Activated CD4-positive, CD25-positive, alpha-beta regulatory T cell treated with anti-CD3 and anti-CD28 coated beads, Interleukin-2, amount 50 U/mL, for 24 hours (primary cell): ENCODE results near the gene KIAA0753.
A peak's percentile ranks its signal among the peaks of the same experiment; 100 is the strongest.

Experiments used
- ATAC-seq, 2 donors: fragments of 150-1000 bp; cut with Tn5 transposase; one replicate each; pipeline ENCODE4 v1.10.0; 2021; ENCODE audit warnings: mild to moderate bottlenecking in 1 of 2, moderate library complexity in 1 of 2

The KIAA0753 gene

GRCh38 chr17:6639586-6640535, 650 bp downstream of the KIAA0753 start:
- peak; percentile 9 to 21 for ATAC-seq

DNA sequence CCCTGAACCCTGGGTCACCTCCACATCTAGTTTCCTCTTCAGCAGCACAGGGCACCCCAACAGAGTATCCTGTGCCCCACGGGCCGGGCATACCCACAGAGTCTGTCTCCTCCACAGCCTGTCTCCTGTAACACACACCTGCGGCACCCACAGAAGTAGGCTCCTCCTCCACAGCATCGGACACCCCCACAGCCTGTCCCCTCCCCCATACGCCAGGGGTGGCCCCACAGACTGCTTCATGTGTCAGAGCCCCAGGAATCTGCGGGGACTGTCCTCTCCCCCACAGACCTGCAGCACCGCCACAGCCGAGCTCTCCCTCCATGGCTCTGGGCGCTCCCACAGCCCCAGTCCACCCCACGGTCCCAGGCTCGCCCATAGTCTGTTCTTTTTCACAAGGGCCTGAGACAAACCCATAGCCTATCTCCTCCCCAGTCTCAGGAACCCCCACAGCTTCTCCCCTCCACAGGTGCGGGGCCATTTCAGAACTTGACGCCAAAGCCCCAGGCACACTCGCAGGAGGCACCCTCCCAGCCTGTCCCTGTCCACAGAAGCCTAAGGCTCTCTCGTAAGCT, 1.4 kb downstream of the KIAA0753 start:
- ATAC-seq, result no peak

DNA sequence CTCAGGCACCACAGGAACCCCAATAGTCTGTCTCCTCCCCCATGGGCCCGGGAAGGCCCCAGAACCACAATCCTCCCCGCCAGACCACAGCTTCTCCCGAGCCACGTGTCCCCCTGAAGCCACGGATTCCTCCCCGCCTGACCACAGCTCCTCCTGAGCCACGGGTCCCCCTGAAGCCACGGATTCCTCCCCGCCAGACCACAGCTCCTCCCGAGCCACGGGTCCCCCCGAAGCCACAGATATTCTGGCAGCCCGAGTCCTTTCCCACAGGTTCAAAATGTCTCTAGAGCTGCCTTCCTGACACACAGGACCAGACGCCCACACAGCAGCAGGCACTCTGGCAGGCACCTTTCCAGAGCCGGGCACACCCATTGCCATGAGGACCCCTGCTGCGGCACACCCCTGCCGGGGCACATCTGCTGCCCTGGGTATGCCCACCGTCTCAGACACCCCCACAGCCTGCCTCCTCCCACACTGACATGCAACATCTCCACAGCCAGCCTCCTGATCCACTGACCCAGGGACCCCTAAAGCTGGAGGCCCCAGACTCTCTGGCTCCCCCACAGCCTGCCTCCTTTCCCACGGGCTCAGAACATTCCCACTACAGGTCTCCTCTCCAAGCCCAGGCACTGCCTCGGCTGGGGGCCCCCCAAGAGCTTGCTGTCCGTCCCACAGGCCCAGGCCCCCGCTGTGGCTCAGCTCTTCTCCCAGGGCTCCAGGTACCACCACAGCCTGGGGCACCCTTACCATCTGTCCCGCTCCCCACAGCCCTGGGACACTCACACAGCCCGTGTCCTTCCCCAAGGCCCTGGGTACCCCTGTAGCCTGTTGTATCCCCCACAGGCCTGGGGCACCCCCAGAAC, 2.2 kb downstream of the KIAA0753 start:
- no peak for ATAC-seq

DNA sequence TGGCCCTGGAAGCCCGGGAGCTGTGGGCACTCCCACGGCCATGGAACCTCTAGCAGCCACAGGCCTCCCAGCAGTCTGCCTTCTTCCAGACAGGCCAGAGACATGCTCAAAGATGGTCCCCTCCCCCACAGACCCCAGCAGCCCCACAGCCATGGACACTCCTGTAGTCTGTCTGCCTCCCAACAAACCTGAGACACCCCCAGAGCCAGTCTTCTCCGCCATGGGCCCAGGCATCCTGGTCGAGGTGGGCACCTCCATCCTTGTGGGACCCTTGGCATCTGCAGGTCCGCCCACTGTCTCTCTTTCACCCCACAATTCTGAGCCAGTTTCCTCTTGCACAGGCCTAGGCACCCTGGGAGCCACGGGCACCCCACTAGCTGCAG, 3.1 kb downstream of the KIAA0753 start:
- no peak for ATAC-seq

- ATAC-seq, result no peak
Observed at GRCh38 chr17:6636616-6637457, 3.7 kb downstream of the KIAA0753 start.

DNA sequence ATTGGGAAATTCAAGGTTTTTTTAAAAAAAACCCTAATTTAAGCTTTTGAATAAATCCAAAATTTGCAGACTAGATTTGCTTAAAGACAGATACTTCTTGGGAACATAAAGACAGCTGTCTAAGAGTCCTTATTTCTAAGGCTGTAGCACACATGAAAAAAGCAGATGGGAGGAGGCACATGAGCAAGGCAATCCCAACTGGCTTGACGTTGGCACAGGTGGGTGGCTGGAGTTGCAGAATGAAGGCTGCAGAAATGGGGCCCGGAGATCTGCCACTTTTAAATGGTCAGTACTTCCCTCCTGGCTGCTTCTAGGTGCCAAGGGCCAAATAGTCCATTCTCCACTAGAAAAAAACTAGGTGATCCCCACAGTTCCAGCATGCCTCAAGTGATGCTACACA, 4.4 kb downstream of the KIAA0753 start:
- no peak for ATAC-seq

GRCh38 chr17:6633263-6633662, 7.2 kb downstream of the KIAA0753 start:
- no peak for ATAC-seq

- no peak for ATAC-seq
Observed at GRCh38 chr17:6632530-6632929, 8.0 kb downstream of the KIAA0753 start.

GRCh38 chr17:6630390-6630789, 10.1 kb downstream of the KIAA0753 start:
- ATAC-seq, result no peak

DNA sequence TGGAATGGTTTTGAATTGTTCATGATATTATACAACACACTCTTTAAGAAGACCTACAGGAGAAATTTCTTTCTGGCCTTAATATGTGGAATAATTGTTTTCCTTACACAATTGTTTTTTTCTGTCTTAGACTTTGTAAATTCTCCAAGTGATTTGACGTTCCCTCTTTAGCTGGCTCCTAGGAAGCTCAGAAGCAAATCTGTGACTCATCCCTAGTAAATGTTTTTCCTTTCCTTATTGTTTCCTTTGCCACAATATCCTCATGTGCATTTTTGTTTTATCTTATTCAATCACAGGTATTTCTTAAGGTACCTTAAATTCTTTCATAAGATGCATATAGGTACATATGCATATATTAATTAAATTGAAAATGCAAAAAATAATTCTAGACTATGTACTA, 13.5 kb downstream of the KIAA0753 start:
- ATAC-seq, result no peak

GRCh38 chr17:6626616-6627015, 13.9 kb downstream of the KIAA0753 start:
- no peak for ATAC-seq

- ATAC-seq, result no peak
Observed at GRCh38 chr17:6623941-6624340, 16.6 kb downstream of the KIAA0753 start.

- ATAC-seq, result no peak
Observed at GRCh38 chr17:6611231-6611630, 29.3 kb downstream of the KIAA0753 start.

DNA sequence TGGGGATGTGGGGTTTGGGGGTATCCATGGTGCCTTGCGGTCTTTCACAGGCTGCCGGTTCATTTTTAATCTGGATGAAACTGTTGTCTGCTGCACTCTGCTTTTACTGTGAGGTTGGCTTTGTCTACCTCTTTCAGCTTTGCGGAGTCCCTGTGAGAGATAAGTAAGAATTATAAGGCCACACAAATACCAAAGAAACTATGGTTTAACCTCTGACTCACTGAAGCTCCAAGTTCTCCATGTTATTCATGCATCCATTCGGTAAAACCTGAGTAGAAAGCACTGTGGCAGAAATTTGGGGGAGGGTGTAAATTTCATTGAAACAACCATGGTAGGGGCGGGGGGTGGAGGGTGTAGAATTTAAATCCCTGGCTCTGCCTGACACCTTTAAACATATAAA, 30.5 kb downstream of the KIAA0753 start:
- no peak for ATAC-seq

DNA sequence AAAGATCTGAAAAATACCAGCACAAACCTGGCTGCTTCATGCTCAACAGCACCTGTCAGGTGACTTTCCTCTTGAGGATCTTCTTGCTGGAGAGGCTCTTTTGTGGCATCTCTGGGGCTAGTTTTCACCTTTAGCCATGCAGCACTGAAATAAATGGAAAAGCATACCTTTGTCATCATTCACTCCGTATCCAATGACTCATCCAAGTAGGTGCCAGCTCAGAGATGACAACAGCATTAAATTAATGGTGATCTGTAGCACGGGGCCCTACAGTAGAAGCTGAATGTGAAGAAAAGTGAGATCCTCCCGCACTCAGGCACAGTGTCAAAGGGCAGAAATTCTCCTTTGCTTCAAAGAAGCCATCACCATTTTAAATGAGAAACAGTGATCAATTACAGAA, 32.2 kb downstream of the KIAA0753 start:
- ATAC-seq, result no peak

DNA sequence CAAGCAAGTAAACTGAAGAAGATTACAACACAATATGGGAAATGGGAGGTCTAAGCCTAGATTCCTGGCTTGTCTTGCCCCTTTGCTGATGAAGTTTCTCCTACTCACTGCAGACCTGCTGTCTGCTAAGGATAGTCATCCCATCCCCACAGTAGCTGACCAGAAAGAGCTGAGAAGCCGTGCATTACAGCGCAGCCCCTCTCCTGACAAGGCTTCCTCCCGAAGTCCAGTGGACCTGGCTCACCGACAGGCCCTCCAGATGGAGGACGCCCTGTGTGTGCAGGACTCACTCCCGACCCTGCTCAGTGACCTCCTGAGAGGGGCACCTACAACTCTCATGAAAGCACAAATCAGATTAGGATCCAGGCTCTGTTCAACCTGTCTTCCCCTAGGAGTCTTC, 35.4 kb downstream of the KIAA0753 start:
- no peak for ATAC-seq

GRCh38 chr17:6603744-6604325, 36.7 kb downstream of the KIAA0753 start:
- no peak for ATAC-seq

- no peak for ATAC-seq
Observed at GRCh38 chr17:6602141-6602540, 38.4 kb downstream of the KIAA0753 start.

DNA sequence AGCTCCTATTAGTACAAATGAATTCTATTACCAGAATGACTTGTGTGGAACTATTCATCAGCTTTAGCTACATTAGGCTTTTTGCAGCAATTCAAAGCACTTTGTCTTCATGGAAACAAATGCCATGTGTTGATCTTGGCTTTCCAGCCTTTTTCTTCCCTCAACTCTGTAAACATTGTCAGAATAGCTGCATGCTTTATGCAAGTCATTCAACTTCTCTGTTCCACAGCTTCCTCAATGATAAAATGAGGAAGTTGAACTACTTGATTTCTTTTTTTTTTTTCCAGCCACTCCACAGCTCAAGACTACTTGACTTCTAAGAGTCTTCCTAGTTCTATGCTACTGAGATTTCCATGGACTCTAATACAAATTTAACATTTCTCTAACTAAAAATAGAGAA, 41.1 kb downstream of the KIAA0753 start:
- no peak for ATAC-seq

GRCh38 chr17:6597727-6598126, 42.8 kb downstream of the KIAA0753 start:
- no peak for ATAC-seq

DNA sequence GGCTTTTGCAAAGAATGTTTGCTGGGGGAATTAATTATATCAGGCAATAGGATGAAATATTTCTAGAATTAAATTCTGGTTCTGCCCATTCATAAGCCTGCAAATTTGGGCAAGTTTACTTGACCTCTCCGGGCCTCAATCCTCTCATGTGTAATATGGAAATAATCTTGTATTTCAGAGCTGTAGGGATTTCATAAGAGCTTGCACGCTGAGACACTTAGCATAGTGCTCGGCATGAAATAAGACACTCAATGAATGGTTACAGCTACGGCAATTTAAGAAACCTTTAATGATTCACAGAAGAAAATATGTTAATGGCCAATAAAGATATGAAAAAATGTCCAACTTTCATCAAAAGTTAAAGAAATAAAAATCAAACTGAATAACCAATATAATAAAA, 43.6 kb downstream of the KIAA0753 start:
- ATAC-seq, result no peak

GRCh38 chr17:6596511-6596910, 44.0 kb downstream of the KIAA0753 start:
- no peak for ATAC-seq
